Activated T-cell treated with anti-CD3 and anti-CD28 coated beads, Interleukin-2, amount 50 U/mL, for 72 hours (primary cell): ENCODE measurements around the gene NKAIN2. TPM values are rescaled to one million over a fixed set of nuclear protein-coding genes. Genes with fewer than 3 reads are reported as not detected.
A peak's percentile ranks its signal among the peaks of the same experiment; 100 is the strongest.

ENCODE experiments used
- ATAC-seq, 2 donors: fragments of 150-1000 bp; cut with Tn5 transposase; replicated peaks in 1 of 2; 2 replicates each; pipeline ENCODE4 v1.10.0; 2021; ENCODE audit warnings: moderate library complexity in 2 of 2, mild to moderate bottlenecking in 1 of 2
- DNase-seq, 2 donors: peaks; one replicate each; pipeline ENCODE4 v3.0.0; 2021 to 2022; ENCODE audit warnings: mixed read lengths in 1 of 2
- H3K27ac Mint-ChIP-seq: one replicate; pipeline ENCODE4 v1.8.0; 2022; ENCODE audit warnings: mild to moderate bottlenecking, moderate library complexity, mixed read lengths
- H3K27me3 Mint-ChIP-seq: one replicate; pipeline ENCODE4 v1.8.0; 2022; ENCODE audit warnings: low read depth, mixed read lengths
- H3K36me3 Mint-ChIP-seq, 2 donors: one replicate each; pipeline ENCODE4 v1.8.0; 2022; ENCODE audit warnings: mixed read lengths in 2 of 2, mild to moderate bottlenecking in 1 of 2; ENCODE audit not compliant: insufficient read depth in 2 of 2
- H3K4me1 Mint-ChIP-seq: one replicate; pipeline ENCODE4 v1.8.0; 2022; ENCODE audit warnings: low read depth, mixed read lengths
- H3K4me3 Mint-ChIP-seq, 2 donors: one replicate each; pipeline ENCODE4 v1.8.0; 2022; ENCODE audit warnings: mild to moderate bottlenecking in 2 of 2, mixed read lengths in 2 of 2, moderate library complexity in 2 of 2
- H3K9me3 Mint-ChIP-seq, 2 donors: one replicate each; pipeline ENCODE4 v1.8.0; 2022; ENCODE audit warnings: mixed read lengths in 2 of 2
- total RNA-seq, 2 donors: library from RNA; stranded (reverse); gene quantifications; one replicate each; pipeline ENCODE4 v1.2.3, GENCODE V29; 2022

Gene NKAIN2
- total RNA-seq, 2 donors from 2014 or later = not detected

- DNase-seq = no peak
- Mint-ChIP-seq H3K27ac (no peak overlapping the region), H3K36me3 (no peaks in the 10 kb centered on the region), H3K4me1 (no peaks in the 10 kb centered on the region), H3K9me3 (peaks cover 0 to 3% of the 10 kb centered on the region in 2 donors), H3K27me3 (no peaks in the 10 kb centered on the region), H3K4me3 (no peak overlapping the region)
- no peak for ATAC-seq
Observed at GRCh38 chr6:123794799-123795198, 8.9 kb upstream of the NKAIN2 start.

DNA sequence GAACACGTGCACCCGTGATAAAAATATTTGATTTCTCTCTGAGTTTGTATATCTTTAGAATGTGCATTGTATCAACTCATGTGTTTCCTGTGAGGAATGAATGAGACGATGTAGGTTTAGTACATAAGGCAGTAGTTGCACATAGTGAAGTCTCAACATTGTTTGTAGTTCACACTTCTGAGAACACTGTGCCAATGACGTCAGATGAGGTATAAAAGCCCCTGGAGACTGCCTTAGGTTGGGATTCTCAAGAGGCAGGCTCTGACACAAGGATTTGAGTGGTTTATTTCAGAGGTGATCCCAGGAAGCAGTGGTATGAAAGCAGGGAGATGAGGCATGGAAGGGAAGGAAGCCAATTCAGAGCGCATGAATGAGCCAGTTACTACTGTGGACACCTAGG, 2.6 kb upstream of the NKAIN2 start:
- no peak for ATAC-seq
- H3K9me3 Mint-ChIP-seq = no peaks in the 10 kb centered on the region
- peaks cover 25% of the 10 kb centered on the region for H3K27me3 Mint-ChIP-seq
- no peak for DNase-seq
- no peak overlapping the region for H3K4me3 Mint-ChIP-seq
- H3K36me3 Mint-ChIP-seq = peaks cover 0 to 2% of the 10 kb centered on the region in 2 donors
- no peak overlapping the region for H3K27ac Mint-ChIP-seq
- peaks cover 9% of the 10 kb centered on the region for H3K4me1 Mint-ChIP-seq

- Mint-ChIP-seq H3K36me3 (peaks cover 0 to 2% of the 10 kb centered on the region in 2 donors), H3K4me1 (peaks cover 9% of the 10 kb centered on the region), H3K27me3 (peaks cover 31% of the 10 kb centered on the region), H3K9me3 (no peaks in the 10 kb centered on the region), H3K27ac (no peak overlapping the region), H3K4me3 (peak overlapping the region in 1 of 2 donors; percentile 77)
- DNase-seq (no peak), ATAC-seq (peak; percentile 8 to 19)
Observed at GRCh38 chr6:123802351-123802696, 1.3 kb upstream of the NKAIN2 start.

DNA sequence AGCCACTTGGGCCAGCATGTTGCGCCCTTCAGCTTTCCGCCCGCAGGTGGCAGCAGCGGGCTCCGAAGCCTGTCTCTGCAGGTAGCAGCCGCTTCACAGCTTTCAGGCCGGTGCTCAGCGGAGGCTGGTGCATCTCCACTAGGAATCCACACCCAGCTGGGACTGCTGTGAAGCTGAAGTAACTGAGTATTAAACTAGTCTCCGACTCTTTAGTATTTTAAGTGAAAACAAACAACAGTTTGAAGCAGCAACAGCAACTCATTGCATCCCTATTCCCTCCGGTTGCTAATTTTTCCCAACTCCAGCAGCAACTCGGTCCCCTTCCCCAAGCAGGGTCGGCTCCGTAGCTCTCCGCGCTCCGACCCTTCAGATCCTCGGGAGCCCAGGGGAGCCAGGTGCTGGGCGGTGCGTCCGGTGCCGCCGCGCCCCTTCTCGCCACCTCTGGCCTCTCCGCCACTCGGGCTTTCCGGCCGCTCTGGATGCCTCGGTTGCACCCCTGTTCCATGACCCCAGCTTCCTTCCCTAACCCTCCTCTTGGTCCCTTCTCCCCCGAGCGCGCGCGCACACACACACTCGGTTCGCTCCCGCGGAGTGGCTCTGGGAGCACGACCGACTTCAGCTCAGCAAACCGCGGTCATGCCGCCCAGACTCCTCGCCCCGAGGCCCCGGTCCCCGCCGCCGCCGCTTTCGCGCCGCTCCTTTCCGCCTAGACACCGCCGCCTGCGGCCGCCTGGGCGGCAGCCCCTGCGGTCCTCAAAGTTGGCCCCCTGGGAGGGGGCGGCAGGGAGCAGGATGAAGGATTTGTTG, 765 bp upstream of the NKAIN2 start:
- H3K27me3 Mint-ChIP-seq = peaks cover 31% of the 10 kb centered on the region
- peaks cover 9% of the 10 kb centered on the region for H3K4me1 Mint-ChIP-seq
- peaks cover 0 to 2% of the 10 kb centered on the region in 2 donors for H3K36me3 Mint-ChIP-seq
- H3K4me3 Mint-ChIP-seq = peak overlapping the region; percentile 77 to 81
- ATAC-seq = peak; percentile 85 to 86
- DNase-seq = peak; percentile 70 to 77
- H3K9me3 Mint-ChIP-seq = no peaks in the 10 kb centered on the region
- H3K27ac Mint-ChIP-seq = no peak overlapping the region

DNA sequence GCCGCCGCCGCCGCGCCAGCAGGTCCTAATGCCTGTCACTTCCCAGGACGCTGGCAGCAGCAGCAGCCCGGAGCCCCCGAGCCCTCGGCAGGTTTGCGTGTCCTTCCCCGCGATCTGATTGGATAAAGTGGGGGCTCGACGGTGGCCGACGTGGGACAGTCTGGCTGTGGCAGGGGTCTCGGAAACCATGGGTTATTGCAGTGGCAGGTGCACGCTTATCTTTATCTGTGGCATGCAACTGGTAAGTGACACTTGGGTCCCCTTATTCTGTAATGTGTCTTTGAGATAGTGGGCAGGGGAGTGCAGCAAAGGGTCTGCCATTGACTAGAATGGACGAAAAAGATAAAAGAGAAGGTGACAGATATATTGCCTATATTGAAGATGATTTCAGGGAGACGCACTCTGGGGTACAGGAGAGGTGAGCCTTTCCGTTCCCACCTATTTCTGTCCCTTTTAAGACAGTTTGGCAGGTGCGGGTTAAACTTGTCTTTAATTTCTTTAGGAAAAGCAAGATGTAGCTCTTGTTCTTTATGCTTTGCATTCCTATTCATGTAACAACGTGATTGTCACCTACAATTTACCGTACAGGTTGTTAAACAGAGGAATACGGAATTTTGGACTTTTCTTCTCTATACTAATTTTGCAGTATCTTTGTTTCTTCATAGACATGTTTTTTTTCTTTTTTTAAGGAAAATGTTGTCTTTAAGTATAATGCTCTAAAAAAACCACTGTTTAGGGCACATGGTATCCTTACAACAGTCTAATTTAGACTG, 535 bp downstream of the NKAIN2 start:
- Mint-ChIP-seq H3K9me3 (no peaks in the 10 kb centered on the region), H3K4me1 (peaks cover 9% of the 10 kb centered on the region), H3K27ac (no peak overlapping the region), H3K27me3 (peaks cover 31% of the 10 kb centered on the region), H3K4me3 (peak overlapping the region; percentile 82 to 85), H3K36me3 (peaks cover 0 to 2% of the 10 kb centered on the region in 2 donors)
- DNase-seq (peak; percentile 3 to 5), ATAC-seq (no peak)

DNA sequence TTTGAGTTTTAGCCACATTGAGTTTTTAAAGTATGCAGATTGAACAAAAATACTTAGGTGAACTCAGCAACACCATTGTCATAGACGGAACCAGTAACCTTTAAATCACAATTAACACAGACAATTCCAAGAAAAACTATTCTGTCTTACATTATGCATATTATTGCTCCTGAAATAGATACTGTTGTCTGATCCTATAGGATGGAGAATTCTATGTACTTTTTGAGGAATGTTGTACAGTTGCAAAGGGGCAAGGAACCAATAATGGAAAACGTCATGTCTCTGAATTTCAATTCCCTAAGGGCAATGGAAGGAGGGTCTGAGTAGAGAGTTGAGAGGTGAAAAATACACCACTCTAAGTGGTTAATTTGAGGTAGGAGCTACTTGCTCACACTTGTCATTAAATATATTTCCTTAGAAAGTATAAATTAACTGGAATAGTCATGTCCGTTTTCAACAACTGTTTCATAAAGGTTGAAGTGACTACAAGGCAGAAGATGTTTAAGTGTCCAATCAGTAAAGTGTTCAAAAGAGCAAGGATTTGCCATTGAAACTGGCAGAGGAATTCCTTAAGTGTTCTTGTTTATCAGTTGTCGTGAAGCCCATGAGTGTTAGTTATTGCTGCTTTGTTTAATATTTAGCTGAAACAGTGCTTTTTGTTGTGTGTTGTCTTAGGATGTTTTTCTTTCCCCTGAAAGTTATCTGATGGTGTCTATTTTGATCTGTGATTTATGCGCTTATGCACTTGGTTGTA, 1.3 kb downstream of the NKAIN2 start:
- no peak overlapping the region for H3K27ac Mint-ChIP-seq
- H3K27me3 Mint-ChIP-seq = peaks cover 31% of the 10 kb centered on the region
- H3K4me3 Mint-ChIP-seq = peak overlapping the region in 1 of 2 donors; percentile 85
- H3K36me3 Mint-ChIP-seq = peaks cover 0 to 2% of the 10 kb centered on the region in 2 donors
- no peak for DNase-seq
- H3K9me3 Mint-ChIP-seq = no peaks in the 10 kb centered on the region
- ATAC-seq = no peak
- H3K4me1 Mint-ChIP-seq = peaks cover 9% of the 10 kb centered on the region

- Mint-ChIP-seq H3K36me3 (peaks cover 0 to 2% of the 10 kb centered on the region in 2 donors), H3K27ac (no peak overlapping the region), H3K27me3 (peaks cover 31% of the 10 kb centered on the region), H3K4me3 (no peak overlapping the region), H3K4me1 (peaks cover 9% of the 10 kb centered on the region), H3K9me3 (no peaks in the 10 kb centered on the region)
- DNase-seq (no peak), ATAC-seq (no peak)
Observed at GRCh38 chr6:123805921-123806320, 2.3 kb downstream of the NKAIN2 start.

DNA sequence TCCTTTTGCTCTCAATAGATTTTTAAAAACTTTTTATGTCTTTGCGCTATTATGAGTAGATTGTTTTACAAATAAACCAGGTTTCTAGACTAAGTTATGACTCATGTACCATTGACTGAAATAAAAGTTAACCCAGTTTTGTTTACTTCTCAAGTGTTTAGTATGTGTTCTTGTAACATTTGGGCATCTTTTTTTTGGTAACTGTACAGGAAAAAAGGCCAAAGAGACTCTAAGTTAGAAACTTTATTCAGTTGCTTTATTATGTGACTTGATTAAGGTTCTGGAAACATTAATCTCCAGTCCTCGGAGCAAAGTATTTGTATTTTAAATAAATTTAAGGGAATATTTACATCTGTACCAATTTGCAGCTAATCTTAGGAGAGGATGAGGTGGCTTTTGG, 2.9 kb downstream of the NKAIN2 start:
- H3K27me3 Mint-ChIP-seq = peaks cover 31% of the 10 kb centered on the region
- no peak for ATAC-seq
- no peak overlapping the region for H3K27ac Mint-ChIP-seq
- peaks cover 0 to 2% of the 10 kb centered on the region in 2 donors for H3K36me3 Mint-ChIP-seq
- H3K4me1 Mint-ChIP-seq = peaks cover 9% of the 10 kb centered on the region
- no peak overlapping the region for H3K4me3 Mint-ChIP-seq
- no peaks in the 10 kb centered on the region for H3K9me3 Mint-ChIP-seq
- no peak for DNase-seq

DNA sequence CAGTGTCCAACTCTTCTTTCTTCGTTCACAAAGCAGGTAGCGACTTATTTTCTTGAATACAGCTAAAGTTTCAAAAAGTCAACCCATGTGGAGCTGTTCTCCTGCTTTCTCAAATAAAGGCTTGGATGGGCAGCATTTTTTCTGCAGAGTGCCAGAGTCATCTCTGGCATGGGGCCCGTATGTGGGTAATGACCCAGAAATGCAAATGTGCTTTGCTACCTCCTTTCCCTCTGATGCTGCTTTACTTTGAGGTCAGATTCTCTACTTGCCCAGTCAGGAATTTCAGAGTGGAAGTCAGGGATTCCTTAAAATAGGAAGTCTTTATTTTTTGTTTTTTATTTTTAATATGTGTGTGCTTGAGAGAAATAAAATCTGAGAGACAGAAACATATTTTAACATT, 4.9 kb downstream of the NKAIN2 start:
- no peaks in the 10 kb centered on the region for H3K4me1 Mint-ChIP-seq
- H3K9me3 Mint-ChIP-seq = no peaks in the 10 kb centered on the region
- H3K27me3 Mint-ChIP-seq = peaks cover 25% of the 10 kb centered on the region
- ATAC-seq (no peak), DNase-seq (no peak)
- no peak overlapping the region for H3K27ac Mint-ChIP-seq
- H3K4me3 Mint-ChIP-seq = no peak overlapping the region
- H3K36me3 Mint-ChIP-seq = peaks cover 0 to 2% of the 10 kb centered on the region in 2 donors

DNA sequence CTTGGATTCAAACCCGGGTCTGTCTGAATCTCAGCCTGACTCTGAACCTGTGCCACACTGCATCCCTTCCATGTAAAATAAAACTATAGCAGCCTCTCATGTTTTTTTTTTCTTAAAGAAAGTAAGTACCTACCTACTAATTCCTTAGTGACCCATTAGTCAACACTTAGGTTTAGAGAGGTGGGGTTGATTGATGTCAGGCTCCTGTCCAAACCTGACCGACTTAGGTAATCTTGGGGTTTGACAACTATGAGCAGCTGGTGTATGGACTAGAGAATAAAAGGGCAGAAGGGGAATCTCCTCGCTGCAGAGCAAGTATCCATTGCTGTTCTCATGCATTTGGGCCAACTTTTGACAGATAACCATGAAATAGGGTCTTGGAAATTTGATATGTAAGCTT, 6.5 kb downstream of the NKAIN2 start:
- Mint-ChIP-seq H3K27me3 (peaks cover 11% of the 10 kb centered on the region), H3K9me3 (no peaks in the 10 kb centered on the region), H3K36me3 (no peaks in the 10 kb centered on the region), H3K4me3 (no peak overlapping the region), H3K4me1 (no peaks in the 10 kb centered on the region), H3K27ac (no peak overlapping the region)
- ATAC-seq (no peak), DNase-seq (no peak)

- ATAC-seq = no peak
- Mint-ChIP-seq H3K27ac (no peak overlapping the region), H3K9me3 (no peaks in the 10 kb centered on the region), H3K4me3 (no peak overlapping the region), H3K4me1 (no peaks in the 10 kb centered on the region), H3K36me3 (no peaks in the 10 kb centered on the region), H3K27me3 (peaks cover 6% of the 10 kb centered on the region)
- no peak for DNase-seq
Observed at GRCh38 chr6:123810948-123811347, 7.3 kb downstream of the NKAIN2 start.

DNA sequence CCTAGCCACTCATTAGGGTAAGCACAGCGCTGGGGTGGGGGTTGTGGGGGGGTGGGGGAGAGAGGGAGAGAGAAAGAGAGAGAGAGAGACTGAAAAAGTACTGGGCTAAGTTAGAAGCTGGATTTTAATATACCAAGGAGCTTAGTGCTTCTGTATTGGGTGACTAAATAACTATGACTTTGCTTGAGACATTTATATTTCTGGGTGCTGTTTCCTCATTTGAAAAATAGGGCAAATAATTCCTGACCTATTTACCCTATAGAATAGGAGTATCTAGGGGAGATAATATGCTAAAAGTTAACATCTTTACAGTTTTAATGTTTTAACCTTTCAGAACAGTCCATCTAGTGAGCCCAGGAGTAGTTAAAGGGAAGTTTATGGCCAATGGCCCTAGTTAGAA, 7.7 kb downstream of the NKAIN2 start:
- Mint-ChIP-seq H3K27me3 (peaks cover 4% of the 10 kb centered on the region), H3K9me3 (no peaks in the 10 kb centered on the region), H3K36me3 (no peaks in the 10 kb centered on the region), H3K4me1 (no peaks in the 10 kb centered on the region), H3K27ac (no peak overlapping the region), H3K4me3 (no peak overlapping the region)
- ATAC-seq (no peak), DNase-seq (no peak)

GRCh38 chr6:123812621-123813020, 9.0 kb downstream of the NKAIN2 start:
- no peak for ATAC-seq
- Mint-ChIP-seq H3K27me3 (no peaks in the 10 kb centered on the region), H3K4me1 (no peaks in the 10 kb centered on the region), H3K27ac (no peak overlapping the region), H3K4me3 (no peak overlapping the region), H3K9me3 (peaks cover 0 to 2% of the 10 kb centered on the region in 2 donors), H3K36me3 (no peaks in the 10 kb centered on the region)
- DNase-seq = no peak
